Measurements from ENCODE around the gene HDDC3. TPM values are rescaled to one million over a fixed set of nuclear protein-coding genes. Genes with fewer than 3 reads are reported as not detected.

HDDC3 gene
- total and polyA plus RNA-seq, 2 donors (not counting 3 experiments of a cell fraction or from before 2014, with no cell fraction given): 16.0 to 20.2 TPM

- Histone ChIP-seq H3K9ac (replicated peaks; ENCODE audit: extremely low read depth, insufficient read depth, low read length) (no peak overlapping the region), H3K79me2 (ENCODE audit: control insufficient read depth, insufficient read depth, low read length) (peaks cover 7% of the 10 kb centered on the region), H3K4me3 (replicated peaks in 1 of 3; ENCODE audit: insufficient read depth in 1 of 3, low read depth in 1 of 3, low read length in 3 of 3) (no peak overlapping the region), H3K27ac (ENCODE audit: insufficient read depth, low read depth, low read length) (no peak overlapping the region), H3K9me1 (replicated peaks; ENCODE audit: control insufficient read depth, extremely low read depth, insufficient read depth, low read length) (no peaks in the 10 kb centered on the region), H3K36me3 (ENCODE audit: control insufficient read depth in 2 of 2, extremely low read depth in 1 of 2, insufficient read depth in 2 of 2, low read length in 2 of 2) (peaks cover 11 to 53% of the 10 kb centered on the region in 2 experiments), H3K9me3 (replicated peaks; ENCODE audit: control insufficient read depth, insufficient read depth, low read length) (no peaks in the 10 kb centered on the region), H3K27me3 (ENCODE audit: control insufficient read depth in 2 of 2, insufficient read depth in 2 of 2, low read length in 2 of 2) (no peaks in the 10 kb centered on the region), H3K4me1 (ENCODE audit: control insufficient read depth, extremely low read depth, insufficient read depth, low read length) (peaks cover 6% of the 10 kb centered on the region), H2AFZ (ENCODE audit: low read depth, low read length) (no peak overlapping the region), H3K4me2 (ENCODE audit: insufficient read depth, low read length) (no peak overlapping the region), H4K20me1 (replicated peaks; ENCODE audit: control insufficient read depth, extremely low read depth, insufficient read depth, low read length) (no peaks in the 10 kb centered on the region)
- no peak for DNase-seq (ENCODE audit: low read depth, low spot score)
- CTCF ChIA-PET: no interaction called here
- no peak for TF ChIP-seq FOS (IDR thresholded peaks at IDR 0.05; ENCODE audit: borderline replicate concordance, insufficient read depth, low read length)
- dilution Hi-C loops (cut with MboI; ENCODE audit: extremely low pct_ligation_motif_present, low sequenced_read_pairs) (no loop called here), intact Hi-C loops (cut with micrococcal nuclease) (no loop called here)
- no peak for FAIRE-seq
- POLR2A ChIA-PET: no interaction called here
- BruUV-seq (replicated peaks): no TSS peak
Observed at GRCh38 chr15:90890839-90891238, 41.5 kb downstream of the HDDC3 start.

GRCh38 chr15:90889736-90890456 lies 42.5 kb downstream of the HDDC3 start:
- Histone ChIP-seq H2AFZ (ENCODE audit: low read depth, low read length) (no peak overlapping the region), H3K79me2 (ENCODE audit: control insufficient read depth, insufficient read depth, low read length) (peaks cover 10% of the 10 kb centered on the region), H3K27me3 (ENCODE audit: control insufficient read depth in 2 of 2, insufficient read depth in 2 of 2, low read length in 2 of 2) (no peaks in the 10 kb centered on the region), H3K4me1 (ENCODE audit: control insufficient read depth, extremely low read depth, insufficient read depth, low read length) (peaks cover 15% of the 10 kb centered on the region), H3K9me3 (replicated peaks; ENCODE audit: control insufficient read depth, insufficient read depth, low read length) (no peaks in the 10 kb centered on the region), H3K36me3 (ENCODE audit: control insufficient read depth in 2 of 2, extremely low read depth in 1 of 2, insufficient read depth in 2 of 2, low read length in 2 of 2) (peaks cover 10 to 47% of the 10 kb centered on the region in 2 experiments), H3K27ac (ENCODE audit: insufficient read depth, low read depth, low read length) (no peak overlapping the region), H4K20me1 (replicated peaks; ENCODE audit: control insufficient read depth, extremely low read depth, insufficient read depth, low read length) (no peaks in the 10 kb centered on the region), H3K4me2 (ENCODE audit: insufficient read depth, low read length) (no peak overlapping the region), H3K9me1 (replicated peaks; ENCODE audit: control insufficient read depth, extremely low read depth, insufficient read depth, low read length) (no peaks in the 10 kb centered on the region), H3K9ac (replicated peaks; ENCODE audit: extremely low read depth, insufficient read depth, low read length) (no peak overlapping the region), H3K4me3 (replicated peaks in 1 of 3; ENCODE audit: insufficient read depth in 1 of 3, low read depth in 1 of 3, low read length in 3 of 3) (no peak overlapping the region)
- intact Hi-C loops (cut with micrococcal nuclease): loop anchor here (5.0 to 10.0 kb wide), 2 partner anchors 355 to 393 kb away; no protein-coding TSS in a partner anchor
- DNase-seq (ENCODE audit: low read depth, low spot score) (no peak), FAIRE-seq (no peak)
- no TSS peak for BruUV-seq (replicated peaks)
- no peak for TF ChIP-seq FOS (IDR thresholded peaks at IDR 0.05; ENCODE audit: borderline replicate concordance, insufficient read depth, low read length)
- no peak for TF ChIP-seq EZH2 (IDR thresholded peaks at IDR 0.05; ENCODE audit: borderline replicate concordance, low read depth, low read length, severe bottlenecking)
- no peak for TF ChIP-seq POLR2A (IDR thresholded peaks at IDR 0.05; ENCODE audit: low read depth, low read length)
- no peak for TF ChIP-seq POLR2AphosphoS5 (IDR thresholded peaks at IDR 0.05; ENCODE audit: insufficient read depth, low read depth, low read length)
- TF ChIP-seq JUN (IDR thresholded peaks at IDR 0.05; ENCODE audit: borderline replicate concordance, insufficient read depth, insufficient read length, low read depth): no peak
- TF ChIP-seq GATA2 (IDR thresholded peaks at IDR 0.05; ENCODE audit: insufficient read depth, insufficient read length, low read depth, low read length): no peak
- no peak for TF ChIP-seq MAX (IDR thresholded peaks at IDR 0.05; ENCODE audit: insufficient read depth, insufficient read length)
- TF ChIP-seq MYC (IDR thresholded peaks at IDR 0.05; ENCODE audit: low read depth, low read length): no peak
- ChIA-PET POLR2A (no interaction called here), CTCF (interaction anchor here (1.5 to 3.7 kb wide), 2 partner anchors 42 to 242 kb away, joined by 3 to 18 read pairs; partner anchors contain the start of gene HDDC3)
- dilution Hi-C loops (cut with MboI; ENCODE audit: extremely low pct_ligation_motif_present, low sequenced_read_pairs): no loop called here
